Loucy (cell line): ENCODE results near the gene PACSIN3.
"Not testable (repeated sequence)": the region's sequence is repeated elsewhere in the genome, so short reads cannot be mapped to it uniquely, and the experiment has no call there.

Source experiments
- H2AFZ ChIP-seq: fragments of 200-600 bp; sonication (generic); 2 replicates; pipeline ENCODE4 v1.6.0; 2016; ENCODE audit warnings: antibody characterized with exemption, mild to moderate bottlenecking, low read length, moderate library complexity
- H3F3A ChIP-seq: fragments of 200-600 bp; 2 replicates; pipeline ENCODE4 v1.6.0; 2016; ENCODE audit warnings: antibody characterized with exemption, low read depth, mild to moderate bottlenecking
- H3K27me3 ChIP-seq: fragments of 200-600 bp; sonication (generic); 2 replicates; pipeline ENCODE4 v1.6.1; 2014; ENCODE audit warnings: low read length, mild to moderate bottlenecking; ENCODE audit not compliant: insufficient read depth, poor library complexity, severe bottlenecking
- H3K36me3 ChIP-seq: fragments of 200-600 bp; sonication (generic); 2 replicates; pipeline ENCODE4 v1.6.1; 2016; ENCODE audit warnings: low read length; ENCODE audit not compliant: insufficient read depth
- H3K4me1 ChIP-seq: fragments of 200-600 bp; sonication (generic); 2 replicates; pipeline ENCODE4 v1.5.1; 2014; ENCODE audit warnings: low read length, mild to moderate bottlenecking; ENCODE audit not compliant: insufficient read depth, poor library complexity, severe bottlenecking
- H3K4me2 ChIP-seq: fragments of 200-600 bp; sonication (generic); 2 replicates; pipeline ENCODE4 v1.6.0; 2014; ENCODE audit warnings: antibody characterized with exemption, low read length, low read depth, mild to moderate bottlenecking; ENCODE audit not compliant: poor library complexity, severe bottlenecking
- H3K4me3 ChIP-seq: fragments of 200-600 bp; sonication (generic); 2 replicates; pipeline ENCODE4 v1.5.1; 2014; ENCODE audit warnings: low read length, mild to moderate bottlenecking, mixed read lengths; ENCODE audit not compliant: poor library complexity, severe bottlenecking
- H3K79me2 ChIP-seq: fragments of 200-600 bp; sonication (generic); 2 replicates; pipeline ENCODE4 v1.6.1; 2014; ENCODE audit warnings: low read length; ENCODE audit not compliant: insufficient read depth
- H3K9ac ChIP-seq: fragments of 200-600 bp; sonication (generic); 2 replicates; pipeline ENCODE4 v1.6.0; 2014; ENCODE audit warnings: mild to moderate bottlenecking, low read depth, low read length, moderate library complexity; ENCODE audit not compliant: poor library complexity, severe bottlenecking
- H3K9me2 ChIP-seq: fragments of 200-600 bp; sonication (generic); replicated peaks from 2 replicates; pipeline ENCODE4 v1.6.1; 2016; ENCODE audit warnings: low read depth, low read length, mixed read lengths
- H3K9me3 ChIP-seq: fragments of 200-600 bp; sonication (generic); 2 replicates; pipeline ENCODE4 v1.6.1; 2014; ENCODE audit warnings: mild to moderate bottlenecking, antibody characterized with exemption, low read length, low read depth; ENCODE audit not compliant: insufficient read depth
- H4K20me1 ChIP-seq: fragments of 200-600 bp; sonication (generic); 2 replicates; pipeline ENCODE4 v1.6.0; 2014; ENCODE audit warnings: antibody characterized with exemption, low read length, mild to moderate bottlenecking; ENCODE audit not compliant: insufficient read depth, poor library complexity, severe bottlenecking
- EZH2phosphoT487 ChIP-seq: fragments of 200-600 bp; IDR thresholded peaks from 2 replicates; pipeline ENCODE4 v1.6.1; 2018; ENCODE audit warnings: antibody characterized with exemption, mild to moderate bottlenecking, moderate library complexity, borderline replicate concordance
- TF ChIP-seq, protein P1 (sequence below): fragments of 200-600 bp; sonication (generic); conservative IDR thresholded peaks from 2 replicates; pipeline ENCODE4 v1.5.1; 2014; ENCODE audit warnings: mild to moderate bottlenecking, antibody characterized with exemption, low read length

PACSIN3 gene

DNA sequence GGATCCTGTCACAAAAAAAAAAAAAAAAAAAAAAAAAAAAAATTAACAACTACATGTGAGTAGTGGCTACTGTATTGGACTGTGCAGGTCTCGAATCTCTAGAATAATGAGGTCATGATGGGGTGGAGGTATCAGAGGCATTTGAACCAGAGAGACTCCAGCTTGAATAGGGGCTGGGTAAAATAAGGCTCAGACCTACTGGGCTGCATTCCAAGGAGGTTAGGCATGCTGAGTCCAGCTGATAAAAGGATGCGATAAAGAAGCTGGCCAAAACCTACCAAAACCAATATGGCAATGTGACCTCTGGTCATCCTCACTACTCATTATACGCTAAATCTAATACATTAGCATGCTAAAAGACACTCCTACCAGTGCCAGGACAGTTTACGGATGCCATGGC, 5.9 kb upstream of the PACSIN3 start:
- H3K9me3 ChIP-seq = no peaks in the 10 kb centered on the region
- H3K4me3 ChIP-seq = no peak overlapping the region
- H3K9ac ChIP-seq = no peak overlapping the region
- H4K20me1 ChIP-seq = no peaks in the 10 kb centered on the region
- no peaks in the 10 kb centered on the region for H3F3A ChIP-seq
- no peaks in the 10 kb centered on the region for H3K79me2 ChIP-seq
- H3K36me3 ChIP-seq = no peaks in the 10 kb centered on the region
- no peak overlapping the region for H3K4me2 ChIP-seq
- H3K27me3 ChIP-seq = peaks cover 8% of the 10 kb centered on the region
- TF ChIP-seq, protein P1, sequence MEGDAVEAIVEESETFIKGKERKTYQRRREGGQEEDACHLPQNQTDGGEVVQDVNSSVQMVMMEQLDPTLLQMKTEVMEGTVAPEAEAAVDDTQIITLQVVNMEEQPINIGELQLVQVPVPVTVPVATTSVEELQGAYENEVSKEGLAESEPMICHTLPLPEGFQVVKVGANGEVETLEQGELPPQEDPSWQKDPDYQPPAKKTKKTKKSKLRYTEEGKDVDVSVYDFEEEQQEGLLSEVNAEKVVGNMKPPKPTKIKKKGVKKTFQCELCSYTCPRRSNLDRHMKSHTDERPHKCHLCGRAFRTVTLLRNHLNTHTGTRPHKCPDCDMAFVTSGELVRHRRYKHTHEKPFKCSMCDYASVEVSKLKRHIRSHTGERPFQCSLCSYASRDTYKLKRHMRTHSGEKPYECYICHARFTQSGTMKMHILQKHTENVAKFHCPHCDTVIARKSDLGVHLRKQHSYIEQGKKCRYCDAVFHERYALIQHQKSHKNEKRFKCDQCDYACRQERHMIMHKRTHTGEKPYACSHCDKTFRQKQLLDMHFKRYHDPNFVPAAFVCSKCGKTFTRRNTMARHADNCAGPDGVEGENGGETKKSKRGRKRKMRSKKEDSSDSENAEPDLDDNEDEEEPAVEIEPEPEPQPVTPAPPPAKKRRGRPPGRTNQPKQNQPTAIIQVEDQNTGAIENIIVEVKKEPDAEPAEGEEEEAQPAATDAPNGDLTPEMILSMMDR = no peak
- no peak for TF ChIP-seq EZH2phosphoT487
- H3K9me2 ChIP-seq = no peaks in the 10 kb centered on the region
- H3K4me1 ChIP-seq = no peaks in the 10 kb centered on the region
- H2AFZ ChIP-seq = no peak overlapping the region

DNA sequence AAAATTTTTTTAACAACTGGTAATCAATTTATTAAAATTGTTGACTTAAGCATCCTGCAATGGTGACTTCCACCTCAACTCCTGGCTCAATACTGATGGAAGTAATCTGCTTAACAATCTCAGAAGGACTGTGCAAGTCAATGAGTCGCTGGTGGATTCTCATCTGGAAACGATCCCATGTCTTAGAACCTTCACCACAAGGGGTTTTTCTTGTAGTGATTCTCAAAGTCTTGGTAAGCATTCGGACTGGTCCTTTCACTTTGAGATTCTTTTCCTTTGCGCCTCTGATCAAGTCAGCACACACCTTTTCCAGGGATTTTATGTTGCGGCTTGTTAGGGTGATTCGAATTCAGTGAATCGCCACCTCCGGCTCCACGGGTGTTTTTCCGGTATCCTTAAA, 4.9 kb upstream of the PACSIN3 start:
- H3K9me3 ChIP-seq, H3F3A ChIP-seq, H3K36me3 ChIP-seq, H3K79me2 ChIP-seq, H2AFZ ChIP-seq, H3K9me2 ChIP-seq, H3K4me3 ChIP-seq, H4K20me1 ChIP-seq, H3K4me1 ChIP-seq, H3K4me2 ChIP-seq, H3K9ac ChIP-seq: not testable (repeated sequence)
- H3K27me3 ChIP-seq = peaks cover 15% of the 10 kb centered on the region

DNA sequence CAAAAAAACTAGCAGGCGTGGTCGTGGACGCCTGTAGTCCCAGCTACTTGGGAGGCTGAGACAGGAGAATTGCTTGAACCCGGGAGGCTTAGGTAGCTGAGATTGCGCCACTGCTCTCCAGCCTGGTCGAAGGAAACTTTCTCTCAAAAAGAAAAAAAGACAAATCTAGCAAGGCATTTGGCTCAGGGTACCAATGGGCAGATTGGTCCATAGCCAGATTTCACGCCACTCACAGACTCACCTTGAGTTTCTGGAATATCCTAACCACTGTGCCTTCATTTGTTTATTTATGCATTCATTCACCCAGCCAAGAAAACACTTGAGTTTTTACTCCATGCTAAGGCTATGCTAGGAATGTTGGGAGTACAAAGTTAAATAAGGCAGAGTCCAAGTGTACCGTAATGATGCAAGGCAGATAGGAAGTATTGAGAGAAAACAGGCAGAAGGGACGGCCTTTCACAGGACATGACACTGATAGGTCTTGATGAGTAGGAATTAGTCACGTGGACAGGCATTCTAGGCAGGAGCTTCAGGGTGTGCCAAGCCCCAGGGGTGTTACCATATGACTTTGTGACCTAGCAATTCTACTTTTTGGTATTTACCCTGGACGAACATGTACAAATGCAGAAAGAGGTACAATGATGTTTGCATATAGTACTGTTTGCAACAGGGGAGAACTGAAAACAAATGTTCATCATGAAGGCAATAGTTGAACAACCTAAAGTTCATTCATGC, 3.0 kb upstream of the PACSIN3 start:
- H3K4me3 ChIP-seq = no peak overlapping the region
- H3K79me2 ChIP-seq = no peaks in the 10 kb centered on the region
- H3K4me1 ChIP-seq = peaks cover 12% of the 10 kb centered on the region
- H3K9ac ChIP-seq = no peak overlapping the region
- H3K9me3 ChIP-seq = no peaks in the 10 kb centered on the region
- H3F3A ChIP-seq = no peaks in the 10 kb centered on the region
- H4K20me1 ChIP-seq = no peaks in the 10 kb centered on the region
- no peaks in the 10 kb centered on the region for H3K36me3 ChIP-seq
- no peak overlapping the region for H3K4me2 ChIP-seq
- peaks cover 15% of the 10 kb centered on the region for H3K27me3 ChIP-seq
- H2AFZ ChIP-seq = no peak overlapping the region
- TF ChIP-seq, protein P1 = no peak
- no peak for TF ChIP-seq EZH2phosphoT487
- H3K9me2 ChIP-seq = no peaks in the 10 kb centered on the region

DNA sequence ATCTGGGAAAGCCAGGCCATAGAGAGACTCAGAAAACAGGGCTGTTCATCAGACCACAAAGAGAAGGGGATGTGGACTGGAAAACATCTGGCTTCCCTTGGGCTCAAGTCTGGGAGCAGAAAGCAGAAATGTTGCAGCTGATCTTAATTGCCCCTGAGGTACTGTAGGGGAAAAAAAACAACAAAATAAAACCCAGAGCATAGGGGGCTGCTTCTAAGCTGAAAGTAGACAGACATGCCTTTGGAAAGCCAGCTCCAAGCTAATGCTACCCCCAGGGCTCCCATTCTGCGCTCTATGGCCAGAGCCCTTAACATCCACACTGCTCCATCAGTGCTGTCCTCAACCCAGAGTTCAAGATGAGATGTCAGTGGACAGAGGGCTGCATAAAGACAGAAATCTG, 2.0 kb upstream of the PACSIN3 start:
- TF ChIP-seq EZH2phosphoT487 = no peak
- TF ChIP-seq, protein P1 = no peak
- H3K4me3 ChIP-seq = no peak overlapping the region
- no peaks in the 10 kb centered on the region for H3K36me3 ChIP-seq
- no peak overlapping the region for H3K4me2 ChIP-seq
- peaks cover 12% of the 10 kb centered on the region for H3K4me1 ChIP-seq
- no peaks in the 10 kb centered on the region for H3K9me2 ChIP-seq
- H3K27me3 ChIP-seq = peaks cover 15% of the 10 kb centered on the region
- no peaks in the 10 kb centered on the region for H3K9me3 ChIP-seq
- H3K79me2 ChIP-seq = no peaks in the 10 kb centered on the region
- H3F3A ChIP-seq = no peaks in the 10 kb centered on the region
- no peak overlapping the region for H2AFZ ChIP-seq
- no peaks in the 10 kb centered on the region for H4K20me1 ChIP-seq
- H3K9ac ChIP-seq = no peak overlapping the region
